DMS53 treated with DMSO at 0.1 percent for 48 hours (cell line): ENCODE results near the gene ANKRD16.

ENCODE experiments used
- DNase-seq: peaks from one replicate; lab custom pipeline; 2025; ENCODE audit not compliant: unreplicated experiment; lab: John Stamatoyannopoulos, UW

ANKRD16 gene

GRCh38 chr10:5812283-5813090 is 77.2 kb downstream of the ANKRD16 start:
- peak; percentile 51 for DNase-seq
